HepG2 (cell line): Measurements from ENCODE around the gene XXYLT1. TPM values are rescaled to one million over a fixed set of nuclear protein-coding genes. Genes with fewer than 3 reads are reported as not detected.

Experiments used
- ATAC-seq: fragments of 200-7000 bp; cut with Tn5 transposase; 3 replicates; pipeline ENCODE4 v1.9.1; 2020; ENCODE audit warnings: mild to moderate bottlenecking, moderate library complexity
- BruUV-seq: library from RNA; stranded (reverse); fragments of 400-500 nt; replicated peaks from 2 replicates; lab custom pipeline; 2021; lab: Mats Ljungman, UMichigan
- CTCF ChIA-PET: fragments of 300-600 bp; formaldehyde crosslinking; extraction: SDS; loops from one replicate; lab custom pipeline; 2021; ENCODE audit warnings: low total read pairs, inconsistent platforms, low intra/inter-chr PET ratio; lab: Yijun Ruan, JAX
- POLR2A ChIA-PET: fragments of 350-600 bp; sonication (Branson Sonifier 250); formaldehyde crosslinking; loops from one replicate; lab custom pipeline; 2020; ENCODE audit warnings: antibody characterized with exemption, inconsistent platforms; lab: Yijun Ruan, JAX
- DNase-seq: peaks from one replicate; pipeline ENCODE4 v3.0.0-alpha.2; 2015; ENCODE audit warnings: low spot score
- FAIRE-seq: peaks from 3 replicates; lab custom pipeline; 2011; peaks lifted over from hg19 to GRCh38; lab: Jason Lieb, UNC
- H2AFZ ChIP-seq: one replicate; pipeline ENCODE4 v1.6.1; 2011; ENCODE audit warnings: low read length, inconsistent platforms
- H3K27ac ChIP-seq: fragments of 300-600 bp; 3 replicates; pipeline ENCODE4 v1.8.0; 2011; ENCODE audit warnings: mixed run types, mild to moderate bottlenecking, mixed read lengths, low read length, inconsistent platforms; ENCODE audit not compliant: insufficient read depth; ENCODE audit errors: extremely low read length
- H3K27me3 ChIP-seq, 2 experiments: fragments of 200-600 bp in 1 of 2; 2 replicates in 1 of 2; 3 replicates in 1 of 2; pipeline versions ENCODE4 v1.6.0 to v1.8.0; 2011; ENCODE audit warnings: low read length in 2 of 2, mild to moderate bottlenecking in 2 of 2, moderate library complexity in 2 of 2, inconsistent platforms in 1 of 2; ENCODE audit not compliant: insufficient read depth in 2 of 2, control insufficient read depth in 1 of 2
- H3K36me3 ChIP-seq, 2 experiments: fragments of 200-600 bp in 1 of 2; replicated peaks in 1 of 2; 2 replicates in 1 of 2; 3 replicates in 1 of 2; pipeline versions ENCODE4 v1.5.1 to v1.8.0; 2011; ENCODE audit warnings: low read length in 2 of 2, inconsistent platforms in 1 of 2; ENCODE audit not compliant: insufficient read depth in 2 of 2, control insufficient read depth in 1 of 2
- H3K4me1 ChIP-seq: 2 replicates; pipeline ENCODE4 v1.5.1; 2012; ENCODE audit warnings: low read length, inconsistent platforms; ENCODE audit not compliant: insufficient read depth
- H3K4me2 ChIP-seq: 2 replicates; pipeline ENCODE4 v1.6.0; 2011; ENCODE audit warnings: low read depth, low read length, inconsistent platforms
- H3K4me3 ChIP-seq, 3 experiments: fragments of 200-600 bp in 1 of 3; sonication (generic), shearing (Covaris generic) in 1 of 3; replicated peaks in 1 of 3; 2 replicates each; pipeline ENCODE4 v1.5.1; 2011 to 2016; ENCODE audit warnings: low read length in 3 of 3, inconsistent platforms in 2 of 3, low read depth in 2 of 3, mild to moderate bottlenecking in 2 of 3, control low read depth in 1 of 3, mixed read lengths in 1 of 3; ENCODE audit not compliant: insufficient read depth in 1 of 3
- H3K79me2 ChIP-seq: one replicate; pipeline ENCODE4 v1.6.1; 2011; ENCODE audit warnings: low read length, inconsistent platforms; ENCODE audit not compliant: insufficient read depth
- H3K9ac ChIP-seq: 2 replicates; pipeline ENCODE4 v1.6.0; 2011; ENCODE audit warnings: mild to moderate bottlenecking, low read depth, low read length, inconsistent platforms; ENCODE audit not compliant: insufficient read depth
- H3K9me3 ChIP-seq: 2 replicates; pipeline ENCODE4 v1.5.1; 2012; ENCODE audit warnings: mild to moderate bottlenecking, low read length
- H4K20me1 ChIP-seq: 2 replicates; pipeline ENCODE4 v1.6.0; 2011; ENCODE audit warnings: inconsistent platforms, mild to moderate bottlenecking, low read length, moderate library complexity; ENCODE audit not compliant: insufficient read depth
- FOSL1 ChIP-seq: sonication (generic); formaldehyde crosslinking; IDR thresholded peaks from 2 replicates; pipeline ENCODE4 v1.9.0; 2021; ENCODE audit warnings: missing genetic modification reagents, borderline replicate concordance
- FOXC1 ChIP-seq: sonication (generic); formaldehyde crosslinking; IDR thresholded peaks from 2 replicates; pipeline ENCODE4 v1.8.0; 2022; ENCODE audit warnings: mild to moderate bottlenecking, missing genetic modification reagents, borderline replicate concordance
- GTF3A ChIP-seq: sonication (generic); formaldehyde crosslinking; conservative IDR thresholded peaks from 2 replicates; pipeline ENCODE4 v1.4.0; 2020; ENCODE audit warnings: mild to moderate bottlenecking, missing genetic modification reagents
- HNRNPK ChIP-seq: fragments of 200-400 bp; formaldehyde crosslinking; IDR thresholded peaks from 2 replicates; pipeline ENCODE4 v1.6.1; 2018; ENCODE audit warnings: low read length, low read depth, moderate library complexity, mild to moderate bottlenecking; ENCODE audit not compliant: poor library complexity, severe bottlenecking
- HOXA3 ChIP-seq: sonication (generic); formaldehyde crosslinking; IDR thresholded peaks from 2 replicates; pipeline ENCODE4 v1.5.0; 2020; ENCODE audit warnings: missing genetic modification reagents
- JDP2 ChIP-seq: sonication (generic); formaldehyde crosslinking; IDR thresholded peaks from 2 replicates; pipeline ENCODE4 v1.8.1; 2022; ENCODE audit warnings: missing genetic modification reagents, borderline replicate concordance
- MED1 ChIP-seq: sonication (generic); formaldehyde crosslinking; IDR thresholded peaks from 2 replicates; pipeline ENCODE4 v1.4.0; 2020; ENCODE audit warnings: missing genetic modification reagents
- SMC3 ChIP-seq: IDR thresholded peaks from 2 replicates; pipeline ENCODE4 v1.6.1; 2011; ENCODE audit warnings: low read length, improper control_type of control experiment
- ZFP91 ChIP-seq: sonication (generic); formaldehyde crosslinking; IDR thresholded peaks from 2 replicates; pipeline ENCODE4 v1.9.0; 2022; ENCODE audit warnings: missing genetic modification reagents, mild to moderate bottlenecking, borderline replicate concordance
- ZKSCAN5 ChIP-seq: sonication (generic); formaldehyde crosslinking; IDR thresholded peaks from 2 replicates; pipeline ENCODE4 v1.5.1; 2020; ENCODE audit warnings: mild to moderate bottlenecking, missing genetic modification reagents
- ZNF484 ChIP-seq: sonication (generic); formaldehyde crosslinking; IDR thresholded peaks from 2 replicates; pipeline ENCODE4 v1.5.1; 2020; ENCODE audit warnings: mild to moderate bottlenecking, low read depth, missing genetic modification reagents, borderline replicate concordance
- ZNF83 ChIP-seq: sonication (generic); formaldehyde crosslinking; IDR thresholded peaks from 2 replicates; pipeline ENCODE4 v1.4.0; 2020; ENCODE audit warnings: missing genetic modification reagents, mild to moderate bottlenecking, borderline replicate concordance
- ZNF841 ChIP-seq: sonication (generic); formaldehyde crosslinking; IDR thresholded peaks from 2 replicates; pipeline ENCODE4 v1.8.1; 2023; ENCODE audit warnings: missing genetic modification reagents, borderline replicate concordance
- WGBS: methylation state at CpG from one replicate; pipeline ENCODE4 v1.1.6; 2017; ENCODE audit warnings: low lambda C conversion rate; 5-methylcytosine and 5-hydroxymethylcytosine counted together
- in situ Hi-C: cut with HindIII; loops from 2 replicates; pipeline ENCODE4 v1.10.0; 2017; ENCODE audit warnings: low pct_unique_long_range_greater_than_20kb; ENCODE audit not compliant: extremely low pct_ligation_motif_present
- intact Hi-C: fragments of 100-400 bp; cut with micrococcal nuclease; formaldehyde crosslinking; loops from one replicate; pipeline ENCODE4 v1.10.0; 2022; ENCODE audit not compliant: unreplicated experiment
- polyA plus RNA-seq, 8 experiments: library from polyadenylated mRNA; depleted of rRNA in 3 of 8; stranded (reverse) in 7 of 8; unstranded in 1 of 8; fragments of >200 nt; fragmentation: Illumina TruSeq in 4 of 8; extraction: Trizol in 4 of 8; gene quantifications; 2 replicates each; pipeline versions ENCODE4 v1.2.1 to v1.2.3, GENCODE V29; 2011 to 2016; ENCODE audit warnings: low read depth in 4 of 8, missing spikeins in 1 of 8, mixed read lengths in 1 of 8; ENCODE audit not compliant: insufficient read depth in 1 of 8
- total RNA-seq, 5 experiments: library from RNA; depleted of rRNA; stranded (reverse); fragments of >200 nt; fragmentation: Illumina TruSeq; extraction: Trizol; gene quantifications; 2 replicates each; pipeline ENCODE4 v1.2.3, GENCODE V29; 2016; ENCODE audit warnings: low read depth in 1 of 5

The XXYLT1 gene
- total and polyA plus RNA-seq, 2 of the 13 experiments (the other 11 are each of a cell fraction or from before 2014, with no cell fraction given): 17.7 to 19.0 TPM

GRCh38 chr3:195182470-195182795 is 88.5 kb downstream of the XXYLT1 start (continued):
- no peak for TF ChIP-seq ZFP91 (CRISPR knock-in tag)
- TF ChIP-seq SMC3: no peak
- TF ChIP-seq ZNF841 (CRISPR knock-in tag): no peak
- TF ChIP-seq JDP2 (CRISPR knock-in tag): no peak
- TF ChIP-seq HOXA3 (CRISPR knock-in tag): no peak
- no peak for TF ChIP-seq ZNF83 (CRISPR knock-in tag)
- no peak for TF ChIP-seq MED1 (CRISPR knock-in tag)
- no peak for TF ChIP-seq GTF3A (CRISPR knock-in tag)
- no peak for TF ChIP-seq FOXC1 (CRISPR knock-in tag)
- no peak for TF ChIP-seq ZNF484 (CRISPR knock-in tag)
- TF ChIP-seq FOSL1 (CRISPR knock-in tag): no peak

- H3K4me3 ChIP-seq: no peak overlapping the region
- H3K9ac ChIP-seq: no peak overlapping the region
- no peaks in the 10 kb centered on the region for H3K27me3 ChIP-seq
- intact Hi-C loops (no loop called here), in situ Hi-C loops (no loop called here)
- no peak overlapping the region for H3K4me2 ChIP-seq
- no peaks in the 10 kb centered on the region for H3K79me2 ChIP-seq
- no peaks in the 10 kb centered on the region for H4K20me1 ChIP-seq
- POLR2A ChIA-PET: no interaction called here
- H3K4me1 ChIP-seq: peaks cover 44% of the 10 kb centered on the region
- BruUV-seq: no TSS peak
- H3K27ac ChIP-seq: no peak overlapping the region
- no peak for FAIRE-seq
- H3K9me3 ChIP-seq: no peaks in the 10 kb centered on the region
- CTCF ChIA-PET: no interaction called here
- no peak for ATAC-seq
- WGBS: 98% methylated on average over 7 of the region's 7 CpGs
- H2AFZ ChIP-seq: no peak overlapping the region
- no peaks in the 10 kb centered on the region; a peak in 1 of 5 replicates for H3K36me3 ChIP-seq
- DNase-seq: no peak
- TF ChIP-seq HNRNPK (no peak), ZKSCAN5 (CRISPR knock-in tag) (no peak)
Observed at GRCh38 chr3:195181741-195182469, 89.1 kb downstream of the XXYLT1 start.
